Vagina (tissue), 2 donors: ENCODE measurements around the gene LPP.

ENCODE experiments used
- CTCF ChIP-seq, 3 experiments: fragments of 450-650 bp in 2 of 3; fragments of 200-600 bp in 1 of 3; sonication (generic) in 1 of 3; IDR thresholded peaks; one replicate each; pipeline ENCODE4 v1.5.1; 2017 to 2019; ENCODE audit warnings: antibody characterized with exemption in 3 of 3, mild to moderate bottlenecking in 2 of 3, moderate library complexity in 2 of 3
- POLR2AphosphoS5 ChIP-seq, 2 donors: sonication (generic); formaldehyde crosslinking; IDR thresholded peaks; one replicate each; pipeline ENCODE4 v1.9.0; 2017; ENCODE audit warnings: antibody characterized with exemption in 2 of 2, mild to moderate bottlenecking in 2 of 2, low read depth in 1 of 2; ENCODE audit not compliant: insufficient read depth in 1 of 2

DNA sequence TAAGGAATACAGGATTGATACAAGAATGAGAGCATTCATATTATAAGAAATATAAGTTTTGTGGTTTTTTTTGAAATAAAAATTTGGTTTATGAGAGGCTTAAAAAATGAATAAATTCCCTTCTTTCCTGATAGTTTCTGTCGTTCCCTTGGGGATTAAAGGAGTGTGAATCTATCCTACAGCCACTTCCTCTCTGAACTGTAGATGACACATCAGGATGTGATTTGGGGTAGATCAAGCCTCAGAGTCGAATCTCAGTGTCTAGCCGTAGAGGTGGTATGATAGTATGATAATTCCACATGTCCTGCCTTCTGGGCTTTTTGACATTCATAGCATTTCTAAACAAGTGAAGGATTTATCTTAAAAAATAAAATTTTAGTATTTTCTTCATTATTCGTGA, 343.1 kb downstream of the LPP start:
- no peak for TF ChIP-seq POLR2AphosphoS5 (IDR thresholded peaks at IDR 0.05; ENCODE audit: insufficient read depth in 1 of 2, low read depth in 1 of 2)
- TF ChIP-seq CTCF (IDR thresholded peaks at IDR 0.05), result no peak
